HCT116 (cell line): ENCODE results near the gene KLK11. TPM values are rescaled to one million over a fixed set of nuclear protein-coding genes. Genes with fewer than 3 reads are reported as not detected.

Experiments
- ATAC-seq: fragments of 200-7000 bp; cut with Tn5 transposase; 2 replicates; pipeline ENCODE4 v1.9.1; 2020; ENCODE audit warnings: mild to moderate bottlenecking, moderate library complexity
- BruUV-seq: library from RNA; stranded (reverse); fragments of 400-500 nt; replicated peaks from 2 replicates; lab custom pipeline; 2021; lab: Mats Ljungman, UMichigan
- CTCF ChIA-PET: fragments of 300-600 bp; sonication (Branson Sonifier 250); formaldehyde crosslinking; loops from one replicate; lab custom pipeline; 2021; ENCODE audit warnings: antibody characterized with exemption; lab: Charles Lee
- POLR2A ChIA-PET: fragments of 300-600, 350-600 bp; sonication (Branson Sonifier 250); formaldehyde crosslinking; loops from one replicate; lab custom pipeline; 2021; ENCODE audit warnings: antibody characterized with exemption; lab: Charles Lee
- RAD21 ChIA-PET, 2 experiments: fragments of 300-600 bp; sonication (Branson Sonifier 250); formaldehyde crosslinking; loops; one replicate each; lab custom pipeline; 2023; ENCODE audit warnings: low total read pairs in 2 of 2; ENCODE audit not compliant: uncharacterized antibody in 2 of 2, unreplicated experiment in 2 of 2, low non-redundant PET in 1 of 2; lab: Charles Lee
- DNase-seq: peaks from one replicate; pipeline ENCODE4 v3.0.0-alpha.2; 2010; ENCODE audit warnings: low read depth, low spot score
- H2AFZ ChIP-seq: fragments of 200-600 bp; shearing (Covaris generic), sonication (generic); 2 replicates; pipeline ENCODE4 v1.6.1; 2017; ENCODE audit warnings: low read depth, mixed run types, mixed read lengths, antibody characterized with exemption, low read length; ENCODE audit not compliant: poor library complexity, severe bottlenecking
- H3K27ac ChIP-seq: 2 replicates; pipeline ENCODE4 v1.5.1; 2012; ENCODE audit warnings: low read depth, low read length
- H3K27me3 ChIP-seq: fragments of 200-600 bp; sonication (generic); 2 replicates; pipeline ENCODE4 v1.6.1; 2016; ENCODE audit warnings: mixed run types, low read length, mixed read lengths; ENCODE audit not compliant: insufficient read depth
- H3K36me3 ChIP-seq, 2 experiments: fragments of 200-500 bp in 1 of 2; fragments of 200-600 bp in 1 of 2; sonication (Bioruptor generic) in 1 of 2; sonication (generic) in 1 of 2; 2 replicates each; pipeline versions ENCODE4 v1.5.1 to v1.6.1; 2014 to 2016; ENCODE audit warnings: low read length in 2 of 2, inconsistent platforms in 1 of 2, mixed read lengths in 1 of 2, mixed run types in 1 of 2; ENCODE audit not compliant: insufficient read depth in 2 of 2, control insufficient read depth in 1 of 2
- H3K4me1 ChIP-seq, 2 experiments: fragments of 200-600 bp in 1 of 2; sonication (generic) in 1 of 2; 2 replicates each; pipeline versions ENCODE4 v1.5.1 to v1.6.1; 2012 to 2017; ENCODE audit warnings: low read length in 2 of 2, inconsistent platforms in 1 of 2, mild to moderate bottlenecking in 1 of 2, mixed read lengths in 1 of 2, mixed run types in 1 of 2, moderate library complexity in 1 of 2; ENCODE audit not compliant: insufficient read depth in 2 of 2, control insufficient read depth in 1 of 2
- H3K4me2 ChIP-seq: fragments of 200-600 bp; sonication (generic); 2 replicates; pipeline ENCODE4 v1.6.1; 2017; ENCODE audit warnings: mixed run types, low read length, mixed read lengths
- H3K4me3 ChIP-seq, 2 experiments: fragments of 200-600 bp in 1 of 2; sonication (generic) in 1 of 2; replicated peaks in 1 of 2; 2 replicates each; pipeline ENCODE4 v1.5.1; 2011 to 2016; ENCODE audit warnings: low read length in 2 of 2, control low read depth in 1 of 2, low read depth in 1 of 2, mild to moderate bottlenecking in 1 of 2, mixed read lengths in 1 of 2, mixed run types in 1 of 2
- H3K79me2 ChIP-seq: fragments of 200-600 bp; sonication (generic); 2 replicates; pipeline ENCODE4 v1.6.1; 2017; ENCODE audit warnings: mild to moderate bottlenecking, mixed run types, low read length, moderate library complexity, mixed read lengths; ENCODE audit not compliant: insufficient read depth
- H3K9ac ChIP-seq: fragments of 200-600 bp; sonication (generic); 2 replicates; pipeline ENCODE4 v1.6.1; 2016; ENCODE audit warnings: low read length, mixed read lengths
- H3K9me2 ChIP-seq: fragments of 200-600 bp; sonication (generic), shearing (Covaris generic); 2 replicates; pipeline ENCODE4 v1.6.1; 2017; ENCODE audit warnings: mixed run types, mild to moderate bottlenecking, moderate library complexity; ENCODE audit not compliant: insufficient read depth
- H3K9me3 ChIP-seq, 2 experiments: fragments of 200-500 bp in 1 of 2; fragments of 200-600 bp in 1 of 2; sonication (Bioruptor generic) in 1 of 2; sonication (generic) in 1 of 2; 2 replicates each; pipeline ENCODE4 v1.6.1; 2014 to 2017; ENCODE audit warnings: low read length in 2 of 2, mixed read lengths in 2 of 2, inconsistent platforms in 1 of 2, low read depth in 1 of 2, mild to moderate bottlenecking in 1 of 2, mixed run types in 1 of 2, moderate library complexity in 1 of 2; ENCODE audit not compliant: control insufficient read depth in 1 of 2, insufficient read depth in 1 of 2
- H4K20me1 ChIP-seq: fragments of 200-600 bp; sonication (generic), shearing (Covaris generic); 2 replicates; pipeline ENCODE4 v1.6.1; 2017; ENCODE audit warnings: mixed run types, mild to moderate bottlenecking, moderate library complexity; ENCODE audit not compliant: insufficient read depth
- CBX3 ChIP-seq: IDR thresholded peaks from 2 replicates; pipeline ENCODE4 v1.6.1; 2012; ENCODE audit warnings: low read depth
- CEBPB ChIP-seq: IDR thresholded peaks from 2 replicates; pipeline ENCODE4 v1.6.1; 2012; ENCODE audit warnings: low read depth
- CTCF ChIP-seq, 3 experiments: fragments of 200-600 bp in 1 of 3; sonication (generic) in 1 of 3; IDR thresholded peaks in 2 of 3; conservative IDR thresholded peaks in 1 of 3; 2 replicates each; pipeline ENCODE4 v1.5.1; 2012 to 2017; ENCODE audit warnings: low read depth in 2 of 3, low read length in 2 of 3, antibody characterized with exemption in 1 of 3, borderline replicate concordance in 1 of 3, control low read depth in 1 of 3, mild to moderate bottlenecking in 1 of 3, mixed read lengths in 1 of 3, mixed run types in 1 of 3, moderate library complexity in 1 of 3; ENCODE audit not compliant: insufficient read depth in 1 of 3
- ELF1 ChIP-seq: IDR thresholded peaks from 2 replicates; pipeline ENCODE4 v1.6.1; 2012; ENCODE audit warnings: low read depth, borderline replicate concordance
- EZH2 ChIP-seq: fragments of 200-600 bp; sonication (generic); IDR thresholded peaks from 2 replicates; pipeline ENCODE4 v1.6.1; 2017; ENCODE audit warnings: antibody characterized with exemption, mixed run types
- FOSL1 ChIP-seq: IDR thresholded peaks from 2 replicates; pipeline ENCODE4 v1.6.1; 2012; ENCODE audit warnings: low read depth
- JUND ChIP-seq: IDR thresholded peaks from 2 replicates; pipeline ENCODE4 v1.6.1; 2012
- MAX ChIP-seq: IDR thresholded peaks from 2 replicates; pipeline ENCODE4 v1.6.1; 2012
- POLR2AphosphoS5 ChIP-seq: IDR thresholded peaks from 2 replicates; pipeline ENCODE4 v1.6.1; 2011; ENCODE audit warnings: mild to moderate bottlenecking, low read depth, low read length, moderate library complexity
- RAD21 ChIP-seq: IDR thresholded peaks from 2 replicates; pipeline ENCODE4 v1.6.1; 2012; ENCODE audit warnings: low read depth, mild to moderate bottlenecking
- REST ChIP-seq: IDR thresholded peaks from 2 replicates; pipeline ENCODE4 v1.6.1; 2012; ENCODE audit warnings: low read depth
- SIN3A ChIP-seq: IDR thresholded peaks from 2 replicates; pipeline ENCODE4 v1.6.1; 2012; ENCODE audit warnings: low read depth
- SP1 ChIP-seq: IDR thresholded peaks from 2 replicates; pipeline ENCODE4 v1.6.1; 2012; ENCODE audit warnings: low read depth
- SRF ChIP-seq: IDR thresholded peaks from 2 replicates; pipeline ENCODE4 v1.6.1; 2012; ENCODE audit warnings: low read depth
- TCF7L2 ChIP-seq: IDR thresholded peaks from 2 replicates; pipeline ENCODE4 v1.7.0; 2011; ENCODE audit warnings: borderline replicate concordance, inconsistent platforms; ENCODE audit not compliant: insufficient read depth, insufficient read length; ENCODE audit errors: extremely low read depth
- ZBTB33 ChIP-seq: IDR thresholded peaks from 2 replicates; pipeline ENCODE4 v1.6.1; 2011; ENCODE audit warnings: mild to moderate bottlenecking, low read length, moderate library complexity; ENCODE audit not compliant: insufficient replicate concordance; ENCODE audit errors: extremely low read depth
- ZFX ChIP-seq: fragments of 450-650 bp; IDR thresholded peaks from 2 replicates; pipeline ENCODE4 v1.6.1; 2017
- ZNF274 ChIP-seq: fragments of 200-500 bp; sonication (Bioruptor generic); IDR thresholded peaks from 2 replicates; pipeline ENCODE4 v1.6.1; 2014; ENCODE audit warnings: mild to moderate bottlenecking, low read depth, low read length, inconsistent platforms
- intact Hi-C: fragments of 100-400 bp; cut with micrococcal nuclease; formaldehyde crosslinking; loops from 2 replicates; pipeline ENCODE4 v1.10.0; 2022
- total RNA-seq: library from RNA; stranded (reverse); gene quantifications from one replicate; pipeline ENCODE4 v1.2.1, GENCODE V29; 2021; ENCODE audit not compliant: unreplicated experiment

KLK11 gene
- total RNA-seq, 1 experiment from 2014 or later, result not detected

GRCh38 chr19:51070334-51071094, 44.1 kb upstream of the KLK11 start:
- intact Hi-C loops, result no loop called here
- Histone ChIP-seq H4K20me1 (no peaks in the 10 kb centered on the region), H3K79me2 (no peaks in the 10 kb centered on the region), H3K9ac (no peak overlapping the region), H3K9me2 (no peaks in the 10 kb centered on the region), H3K9me3 (no peaks in the 10 kb centered on the region), H3K4me3 (no peak overlapping the region), H3K4me2 (no peak overlapping the region), H3K36me3 (no peaks in the 10 kb centered on the region), H2AFZ (no peak overlapping the region), H3K27ac (no peak overlapping the region), H3K27me3 (no peaks in the 10 kb centered on the region), H3K4me1 (peaks cover 0 to 6% of the 10 kb centered on the region in 2 experiments; a peak in 2 of 4 replicates)
- no peak for DNase-seq
- POLR2A ChIA-PET, result no interaction called here
- ATAC-seq, result no peak
- BruUV-seq, result no TSS peak
- RAD21 ChIA-PET, result no interaction called here
- TF ChIP-seq EZH2 (no peak), CBX3 (no peak), SIN3A (no peak), TCF7L2 (no peak), RAD21 (no peak), CEBPB (no peak), JUND (no peak), SRF (no peak), ZFX (no peak), ELF1 (no peak), ZBTB33 (no peak), FOSL1 (no peak), ZNF274 (no peak), SP1 (no peak), REST (no peak), CTCF (IDR thresholded peaks at IDR 0.05 in 2 of 3, conservative IDR thresholded peaks at IDR 0.05 in 1 of 3; ENCODE audit: borderline replicate concordance in 1 of 3, insufficient read depth in 1 of 3, low read depth in 2 of 3, low read length in 2 of 3) (no peak), MAX (no peak), POLR2AphosphoS5 (no peak)
- CTCF ChIA-PET, result no interaction called here
